HCT116 (cell line): ENCODE results near the gene FAM227A. TPM values are rescaled to one million over a fixed set of nuclear protein-coding genes. Genes with fewer than 3 reads are reported as not detected.

Experiments
- ATAC-seq: fragments of 200-7000 bp; cut with Tn5 transposase; 2 replicates; pipeline ENCODE4 v1.9.1; 2020; ENCODE audit warnings: mild to moderate bottlenecking, moderate library complexity
- BruUV-seq: library from RNA; stranded (reverse); fragments of 400-500 nt; replicated peaks from 2 replicates; lab custom pipeline; 2021; lab: Mats Ljungman, UMichigan
- CTCF ChIA-PET: fragments of 300-600 bp; sonication (Branson Sonifier 250); formaldehyde crosslinking; loops from one replicate; lab custom pipeline; 2021; ENCODE audit warnings: antibody characterized with exemption; lab: Charles Lee
- POLR2A ChIA-PET: fragments of 300-600, 350-600 bp; sonication (Branson Sonifier 250); formaldehyde crosslinking; loops from one replicate; lab custom pipeline; 2021; ENCODE audit warnings: antibody characterized with exemption; lab: Charles Lee
- RAD21 ChIA-PET, 2 experiments: fragments of 300-600 bp; sonication (Branson Sonifier 250); formaldehyde crosslinking; loops; one replicate each; lab custom pipeline; 2023; ENCODE audit warnings: low total read pairs in 2 of 2; ENCODE audit not compliant: uncharacterized antibody in 2 of 2, unreplicated experiment in 2 of 2, low non-redundant PET in 1 of 2; lab: Charles Lee
- DNase-seq: peaks from one replicate; pipeline ENCODE4 v3.0.0-alpha.2; 2010; ENCODE audit warnings: low read depth, low spot score
- H2AFZ ChIP-seq: fragments of 200-600 bp; shearing (Covaris generic), sonication (generic); 2 replicates; pipeline ENCODE4 v1.6.1; 2017; ENCODE audit warnings: low read depth, mixed run types, mixed read lengths, antibody characterized with exemption, low read length; ENCODE audit not compliant: poor library complexity, severe bottlenecking
- H3K27ac ChIP-seq: 2 replicates; pipeline ENCODE4 v1.5.1; 2012; ENCODE audit warnings: low read depth, low read length
- H3K27me3 ChIP-seq: fragments of 200-600 bp; sonication (generic); 2 replicates; pipeline ENCODE4 v1.6.1; 2016; ENCODE audit warnings: mixed run types, low read length, mixed read lengths; ENCODE audit not compliant: insufficient read depth
- H3K36me3 ChIP-seq, 2 experiments: fragments of 200-500 bp in 1 of 2; fragments of 200-600 bp in 1 of 2; sonication (Bioruptor generic) in 1 of 2; sonication (generic) in 1 of 2; 2 replicates each; pipeline versions ENCODE4 v1.5.1 to v1.6.1; 2014 to 2016; ENCODE audit warnings: low read length in 2 of 2, inconsistent platforms in 1 of 2, mixed read lengths in 1 of 2, mixed run types in 1 of 2; ENCODE audit not compliant: insufficient read depth in 2 of 2, control insufficient read depth in 1 of 2
- H3K4me1 ChIP-seq, 2 experiments: fragments of 200-600 bp in 1 of 2; sonication (generic) in 1 of 2; 2 replicates each; pipeline versions ENCODE4 v1.5.1 to v1.6.1; 2012 to 2017; ENCODE audit warnings: low read length in 2 of 2, inconsistent platforms in 1 of 2, mild to moderate bottlenecking in 1 of 2, mixed read lengths in 1 of 2, mixed run types in 1 of 2, moderate library complexity in 1 of 2; ENCODE audit not compliant: insufficient read depth in 2 of 2, control insufficient read depth in 1 of 2
- H3K4me2 ChIP-seq: fragments of 200-600 bp; sonication (generic); 2 replicates; pipeline ENCODE4 v1.6.1; 2017; ENCODE audit warnings: mixed run types, low read length, mixed read lengths
- H3K4me3 ChIP-seq, 2 experiments: fragments of 200-600 bp in 1 of 2; sonication (generic) in 1 of 2; replicated peaks in 1 of 2; 2 replicates each; pipeline ENCODE4 v1.5.1; 2011 to 2016; ENCODE audit warnings: low read length in 2 of 2, control low read depth in 1 of 2, low read depth in 1 of 2, mild to moderate bottlenecking in 1 of 2, mixed read lengths in 1 of 2, mixed run types in 1 of 2
- H3K79me2 ChIP-seq: fragments of 200-600 bp; sonication (generic); 2 replicates; pipeline ENCODE4 v1.6.1; 2017; ENCODE audit warnings: mild to moderate bottlenecking, mixed run types, low read length, moderate library complexity, mixed read lengths; ENCODE audit not compliant: insufficient read depth
- H3K9ac ChIP-seq: fragments of 200-600 bp; sonication (generic); 2 replicates; pipeline ENCODE4 v1.6.1; 2016; ENCODE audit warnings: low read length, mixed read lengths
- H3K9me2 ChIP-seq: fragments of 200-600 bp; sonication (generic), shearing (Covaris generic); 2 replicates; pipeline ENCODE4 v1.6.1; 2017; ENCODE audit warnings: mixed run types, mild to moderate bottlenecking, moderate library complexity; ENCODE audit not compliant: insufficient read depth
- H3K9me3 ChIP-seq, 2 experiments: fragments of 200-500 bp in 1 of 2; fragments of 200-600 bp in 1 of 2; sonication (Bioruptor generic) in 1 of 2; sonication (generic) in 1 of 2; 2 replicates each; pipeline ENCODE4 v1.6.1; 2014 to 2017; ENCODE audit warnings: low read length in 2 of 2, mixed read lengths in 2 of 2, inconsistent platforms in 1 of 2, low read depth in 1 of 2, mild to moderate bottlenecking in 1 of 2, mixed run types in 1 of 2, moderate library complexity in 1 of 2; ENCODE audit not compliant: control insufficient read depth in 1 of 2, insufficient read depth in 1 of 2
- H4K20me1 ChIP-seq: fragments of 200-600 bp; sonication (generic), shearing (Covaris generic); 2 replicates; pipeline ENCODE4 v1.6.1; 2017; ENCODE audit warnings: mixed run types, mild to moderate bottlenecking, moderate library complexity; ENCODE audit not compliant: insufficient read depth
- CBX3 ChIP-seq: IDR thresholded peaks from 2 replicates; pipeline ENCODE4 v1.6.1; 2012; ENCODE audit warnings: low read depth
- EGR1 ChIP-seq: IDR thresholded peaks from 2 replicates; pipeline ENCODE4 v1.6.1; 2012; ENCODE audit warnings: low read depth
- ELF1 ChIP-seq: IDR thresholded peaks from 2 replicates; pipeline ENCODE4 v1.6.1; 2012; ENCODE audit warnings: low read depth, borderline replicate concordance
- EZH2 ChIP-seq: fragments of 200-600 bp; sonication (generic); IDR thresholded peaks from 2 replicates; pipeline ENCODE4 v1.6.1; 2017; ENCODE audit warnings: antibody characterized with exemption, mixed run types
- EZH2phosphoT487 ChIP-seq: fragments of 200-600 bp; IDR thresholded peaks from 2 replicates; pipeline ENCODE4 v1.6.1; 2018; ENCODE audit warnings: antibody characterized with exemption, borderline replicate concordance
- FOSL1 ChIP-seq: IDR thresholded peaks from 2 replicates; pipeline ENCODE4 v1.6.1; 2012; ENCODE audit warnings: low read depth
- JUND ChIP-seq: IDR thresholded peaks from 2 replicates; pipeline ENCODE4 v1.6.1; 2012
- POLR2AphosphoS5 ChIP-seq: IDR thresholded peaks from 2 replicates; pipeline ENCODE4 v1.6.1; 2011; ENCODE audit warnings: mild to moderate bottlenecking, low read depth, low read length, moderate library complexity
- RAD21 ChIP-seq: IDR thresholded peaks from 2 replicates; pipeline ENCODE4 v1.6.1; 2012; ENCODE audit warnings: low read depth, mild to moderate bottlenecking
- SIN3A ChIP-seq: IDR thresholded peaks from 2 replicates; pipeline ENCODE4 v1.6.1; 2012; ENCODE audit warnings: low read depth
- SP1 ChIP-seq: IDR thresholded peaks from 2 replicates; pipeline ENCODE4 v1.6.1; 2012; ENCODE audit warnings: low read depth
- SRF ChIP-seq: IDR thresholded peaks from 2 replicates; pipeline ENCODE4 v1.6.1; 2012; ENCODE audit warnings: low read depth
- TCF7L2 ChIP-seq: IDR thresholded peaks from 2 replicates; pipeline ENCODE4 v1.7.0; 2011; ENCODE audit warnings: borderline replicate concordance, inconsistent platforms; ENCODE audit not compliant: insufficient read depth, insufficient read length; ENCODE audit errors: extremely low read depth
- YY1 ChIP-seq: IDR thresholded peaks from 2 replicates; pipeline ENCODE4 v1.6.1; 2011; ENCODE audit warnings: low read length, low read depth, moderate library complexity, mild to moderate bottlenecking; ENCODE audit not compliant: insufficient replicate concordance; ENCODE audit errors: extremely low read depth
- ZFX ChIP-seq: fragments of 450-650 bp; IDR thresholded peaks from 2 replicates; pipeline ENCODE4 v1.6.1; 2017
- intact Hi-C: fragments of 100-400 bp; cut with micrococcal nuclease; formaldehyde crosslinking; loops from 2 replicates; pipeline ENCODE4 v1.10.0; 2022
- total RNA-seq: library from RNA; stranded (reverse); gene quantifications from one replicate; pipeline ENCODE4 v1.2.1, GENCODE V29; 2021; ENCODE audit not compliant: unreplicated experiment
- TF ChIP-seq, protein P1 (sequence below), 3 experiments: fragments of 200-600 bp in 1 of 3; sonication (generic) in 1 of 3; IDR thresholded peaks in 2 of 3; conservative IDR thresholded peaks in 1 of 3; 2 replicates each; pipeline ENCODE4 v1.5.1; 2012 to 2017; ENCODE audit warnings: low read depth in 2 of 3, low read length in 2 of 3, antibody characterized with exemption in 1 of 3, borderline replicate concordance in 1 of 3, control low read depth in 1 of 3, mild to moderate bottlenecking in 1 of 3, mixed read lengths in 1 of 3, mixed run types in 1 of 3, moderate library complexity in 1 of 3; ENCODE audit not compliant: insufficient read depth in 1 of 3
- TF ChIP-seq, protein P2 (sequence below): IDR thresholded peaks from 2 replicates; pipeline ENCODE4 v1.6.1; 2012
- TF ChIP-seq, protein P3 (sequence below): IDR thresholded peaks from 2 replicates; pipeline ENCODE4 v1.6.1; 2012
- TF ChIP-seq, protein P4 (sequence below): IDR thresholded peaks from 2 replicates; pipeline ENCODE4 v1.6.1; 2011; ENCODE audit warnings: mild to moderate bottlenecking, low read length, moderate library complexity; ENCODE audit not compliant: insufficient replicate concordance; ENCODE audit errors: extremely low read depth

The FAM227A gene
- total RNA-seq, 1 experiment from 2014 or later, result 3.9 TPM

DNA sequence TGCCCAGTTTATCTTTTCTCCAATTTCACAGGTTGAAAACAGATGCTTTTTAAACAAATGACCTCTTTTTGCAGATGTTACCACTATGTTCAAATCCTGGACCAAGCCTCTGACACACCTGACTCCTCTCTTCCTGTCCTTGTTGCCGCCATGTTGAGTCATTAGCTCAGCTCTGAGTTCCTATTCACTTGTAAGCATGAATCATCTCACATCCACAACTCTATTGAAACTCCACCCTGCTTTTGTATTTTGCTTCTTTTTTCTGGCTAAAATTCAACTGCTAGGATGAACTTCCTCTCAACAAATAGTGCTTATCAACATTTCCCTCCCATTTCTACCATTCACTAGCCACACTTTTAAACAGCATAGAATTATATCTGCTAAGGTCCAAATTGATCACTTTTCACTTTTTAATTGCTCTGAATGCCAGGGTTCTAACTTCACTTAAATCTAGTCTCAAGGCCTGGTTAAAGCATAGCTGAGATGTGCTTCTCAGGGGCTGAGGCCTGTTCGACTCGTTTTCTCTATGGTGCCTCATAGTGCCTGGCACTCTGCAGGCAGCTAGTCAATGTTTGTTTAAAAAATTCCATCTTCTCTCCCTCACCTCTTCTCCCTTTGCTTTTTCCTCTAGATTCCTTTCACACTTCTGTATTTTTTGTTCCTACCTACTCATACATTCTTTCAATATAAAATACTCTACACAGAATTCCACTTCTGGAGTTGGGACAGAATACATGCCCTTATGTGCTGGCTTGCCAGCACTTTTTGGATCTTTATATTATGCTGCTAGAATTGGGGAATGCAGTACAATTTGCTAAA is 40.6 kb upstream of the FAM227A start:
- CTCF ChIA-PET, result interaction anchor here (1.2 to 1.6 kb wide), 3 partner anchors 15 to 644 kb away, joined by 3 to 10 read pairs (median 4); partner anchors contain the start of gene TOMM22
- no TSS peak for BruUV-seq
- H3K9me3 ChIP-seq, result no peaks in the 10 kb centered on the region
- POLR2A ChIA-PET, result interaction anchor here (1.3 to 4.0 kb wide), 3 partner anchors 9 to 14 kb away, joined by 3 to 26 read pairs (median 14); partner anchors contain the start of genes GTPBP1 and TOMM22
- H3K27me3 ChIP-seq, result no peaks in the 10 kb centered on the region
- peak overlapping the region; percentile 95 for H3K4me2 ChIP-seq
- peak overlapping the region; percentile 66 for H3K27ac ChIP-seq
- DNase-seq, result peak; percentile 68
- intact Hi-C loops, result no loop called here
- peak overlapping the region; percentile 11 to 26; a peak in 3 of 4 replicates for H3K4me3 ChIP-seq
- H3K36me3 ChIP-seq, result peaks cover 2 to 18% of the 10 kb centered on the region in 2 experiments; a peak in 2 of 4 replicates
- peaks cover 32 to 62% of the 10 kb centered on the region in 2 experiments for H3K4me1 ChIP-seq
- RAD21 ChIA-PET, result no interaction called here
- no peak overlapping the region for H2AFZ ChIP-seq
- H3K9me2 ChIP-seq, result no peaks in the 10 kb centered on the region
- no peak for ATAC-seq
- H3K79me2 ChIP-seq, result peaks cover 85% of the 10 kb centered on the region
- no peaks in the 10 kb centered on the region for H4K20me1 ChIP-seq
- peak overlapping the region; percentile 50 for H3K9ac ChIP-seq
- TF ChIP-seq TCF7L2 (no peak), SP1 (peak; percentile 21), SIN3A (peak; percentile 46; the same call in 1 of the 2 replicates), SRF (no peak), ZFX (no peak), ELF1 (no peak), FOSL1 (peak; percentile 80), RAD21 (no peak), EGR1 (no peak), JUND (peak; percentile 62), EZH2 (no peak), EZH2phosphoT487 (no peak), CBX3 (no peak), YY1 (peak; percentile 85), POLR2AphosphoS5 (peak; percentile 29; the same call in 1 of the 2 replicates)
- TF ChIP-seq, protein P1, sequence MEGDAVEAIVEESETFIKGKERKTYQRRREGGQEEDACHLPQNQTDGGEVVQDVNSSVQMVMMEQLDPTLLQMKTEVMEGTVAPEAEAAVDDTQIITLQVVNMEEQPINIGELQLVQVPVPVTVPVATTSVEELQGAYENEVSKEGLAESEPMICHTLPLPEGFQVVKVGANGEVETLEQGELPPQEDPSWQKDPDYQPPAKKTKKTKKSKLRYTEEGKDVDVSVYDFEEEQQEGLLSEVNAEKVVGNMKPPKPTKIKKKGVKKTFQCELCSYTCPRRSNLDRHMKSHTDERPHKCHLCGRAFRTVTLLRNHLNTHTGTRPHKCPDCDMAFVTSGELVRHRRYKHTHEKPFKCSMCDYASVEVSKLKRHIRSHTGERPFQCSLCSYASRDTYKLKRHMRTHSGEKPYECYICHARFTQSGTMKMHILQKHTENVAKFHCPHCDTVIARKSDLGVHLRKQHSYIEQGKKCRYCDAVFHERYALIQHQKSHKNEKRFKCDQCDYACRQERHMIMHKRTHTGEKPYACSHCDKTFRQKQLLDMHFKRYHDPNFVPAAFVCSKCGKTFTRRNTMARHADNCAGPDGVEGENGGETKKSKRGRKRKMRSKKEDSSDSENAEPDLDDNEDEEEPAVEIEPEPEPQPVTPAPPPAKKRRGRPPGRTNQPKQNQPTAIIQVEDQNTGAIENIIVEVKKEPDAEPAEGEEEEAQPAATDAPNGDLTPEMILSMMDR (IDR thresholded peaks at IDR 0.05 in 2 of 3, conservative IDR thresholded peaks at IDR 0.05 in 1 of 3; ENCODE audit: borderline replicate concordance in 1 of 3, insufficient read depth in 1 of 3, low read depth in 2 of 3, low read length in 2 of 3), result no peak
- TF ChIP-seq, protein P2, sequence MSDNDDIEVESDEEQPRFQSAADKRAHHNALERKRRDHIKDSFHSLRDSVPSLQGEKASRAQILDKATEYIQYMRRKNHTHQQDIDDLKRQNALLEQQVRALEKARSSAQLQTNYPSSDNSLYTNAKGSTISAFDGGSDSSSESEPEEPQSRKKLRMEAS, result no peak
- TF ChIP-seq, protein P3, sequence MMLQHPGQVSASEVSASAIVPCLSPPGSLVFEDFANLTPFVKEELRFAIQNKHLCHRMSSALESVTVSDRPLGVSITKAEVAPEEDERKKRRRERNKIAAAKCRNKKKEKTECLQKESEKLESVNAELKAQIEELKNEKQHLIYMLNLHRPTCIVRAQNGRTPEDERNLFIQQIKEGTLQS, result no peak
- TF ChIP-seq, protein P4, sequence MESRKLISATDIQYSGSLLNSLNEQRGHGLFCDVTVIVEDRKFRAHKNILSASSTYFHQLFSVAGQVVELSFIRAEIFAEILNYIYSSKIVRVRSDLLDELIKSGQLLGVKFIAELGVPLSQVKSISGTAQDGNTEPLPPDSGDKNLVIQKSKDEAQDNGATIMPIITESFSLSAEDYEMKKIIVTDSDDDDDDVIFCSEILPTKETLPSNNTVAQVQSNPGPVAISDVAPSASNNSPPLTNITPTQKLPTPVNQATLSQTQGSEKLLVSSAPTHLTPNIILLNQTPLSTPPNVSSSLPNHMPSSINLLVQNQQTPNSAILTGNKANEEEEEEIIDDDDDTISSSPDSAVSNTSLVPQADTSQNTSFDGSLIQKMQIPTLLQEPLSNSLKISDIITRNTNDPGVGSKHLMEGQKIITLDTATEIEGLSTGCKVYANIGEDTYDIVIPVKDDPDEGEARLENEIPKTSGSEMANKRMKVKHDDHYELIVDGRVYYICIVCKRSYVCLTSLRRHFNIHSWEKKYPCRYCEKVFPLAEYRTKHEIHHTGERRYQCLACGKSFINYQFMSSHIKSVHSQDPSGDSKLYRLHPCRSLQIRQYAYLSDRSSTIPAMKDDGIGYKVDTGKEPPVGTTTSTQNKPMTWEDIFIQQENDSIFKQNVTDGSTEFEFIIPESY, result no peak
